Prostate gland (tissue), 2 donors: ENCODE results near the gene RAVER2.

Experiments used
- CTCF ChIP-seq, 4 experiments: fragments of 200-600 bp in 2 of 4; fragments of 450-650 bp in 2 of 4; sonication (generic) in 2 of 4; IDR thresholded peaks; 1 replicate in 3 of 4; 2 replicates in 1 of 4; pipeline ENCODE4 v1.5.1; 2016 to 2019; ENCODE audit warnings: antibody characterized with exemption in 4 of 4, mild to moderate bottlenecking in 2 of 4, moderate library complexity in 2 of 4
- POLR2A ChIP-seq: fragments of 450-650 bp; IDR thresholded peaks from one replicate; pipeline ENCODE4 v1.6.1; 2016; ENCODE audit warnings: antibody characterized with exemption, mild to moderate bottlenecking

GRCh38 chr1:64765826-64766225, 21.0 kb downstream of the RAVER2 start:
- no peak for TF ChIP-seq CTCF (IDR thresholded peaks at IDR 0.05)
- no peak for TF ChIP-seq POLR2A
